Spinal cord (tissue), 10 donors: ENCODE data around the gene FBXL4. TPM values are rescaled to one million over a fixed set of nuclear protein-coding genes. Genes with fewer than 3 reads are reported as not detected.
"Not testable (repeated sequence)": the region's sequence is repeated elsewhere in the genome, so short reads cannot be mapped to it uniquely, and the experiment has no call there.

Experiments used
- DNase-seq, 6 donors: peaks; one replicate each; pipeline versions ENCODE4 v3.0.0 to v3.0.0-alpha.2; 2013 to 2015; ENCODE audit warnings: low spot score in 6 of 6, low read depth in 4 of 6
- H3K27ac ChIP-seq: one replicate; pipeline ENCODE4 v1.5.1; 2013; ENCODE audit warnings: low read depth, low read length, control low read depth
- H3K27me3 ChIP-seq: one replicate; pipeline ENCODE4 v1.6.1; 2013; ENCODE audit warnings: low read length; ENCODE audit not compliant: control insufficient read depth, insufficient read depth
- H3K36me3 ChIP-seq: one replicate; pipeline ENCODE4 v1.6.1; 2013; ENCODE audit warnings: low read length; ENCODE audit not compliant: control insufficient read depth, insufficient read depth
- H3K4me1 ChIP-seq: one replicate; pipeline ENCODE4 v1.6.1; 2013; ENCODE audit warnings: low read length; ENCODE audit not compliant: control insufficient read depth, insufficient read depth
- H3K4me3 ChIP-seq: one replicate; pipeline ENCODE4 v1.5.1; 2013; ENCODE audit warnings: low read depth, low read length, control low read depth
- H3K9me3 ChIP-seq: one replicate; pipeline ENCODE4 v1.6.1; 2013; ENCODE audit warnings: low read length; ENCODE audit not compliant: control insufficient read depth, insufficient read depth
- WGBS: methylation state at CpG from one replicate; pipeline ENCODE4 v1.1.5; 2013; ENCODE audit warnings: missing lambda C conversion rate; ENCODE audit not compliant: insufficient coverage; 5-methylcytosine and 5-hydroxymethylcytosine counted together
- polyA plus RNA-seq, 2 donors: library from polyadenylated mRNA; unstranded; fragments of 120-200 nt; gene quantifications; one replicate each; pipeline ENCODE4 v1.2.1, GENCODE V29; 2013; ENCODE audit not compliant: insufficient read length in 2 of 2
- total RNA-seq, 2 donors: library from RNA; depleted of rRNA in 1 of 2; stranded (reverse); fragments of 120-200 nt in 1 of 2; fragments of >200 nt in 1 of 2; gene quantifications; one replicate each; pipeline versions ENCODE4 v1.2.3 to v1.2.4, GENCODE V29; 2013 to 2014
- donor health status: healthy.

Gene FBXL4
- total and polyA plus RNA-seq, 4 donors: 10.5 to 35.4 (median 17.1) TPM

GRCh38 chr6:98932381-98932780 lies 15.4 kb downstream of the FBXL4 start:
- Histone ChIP-seq H3K27ac (no peak overlapping the region), H3K4me1 (no peaks in the 10 kb centered on the region), H3K4me3 (no peak overlapping the region), H3K27me3 (no peaks in the 10 kb centered on the region), H3K9me3 (no peaks in the 10 kb centered on the region), H3K36me3 (no peaks in the 10 kb centered on the region)
- DNase-seq: peak in 2 of 6 donors; percentile 10 to 83
- 24% methylated on average over 5 of the region's 7 CpGs for WGBS

GRCh38 chr6:98931696-98932095 lies 16.1 kb downstream of the FBXL4 start:
- H3K36me3 ChIP-seq: no peaks in the 10 kb centered on the region
- no peaks in the 10 kb centered on the region for H3K9me3 ChIP-seq
- no peak overlapping the region for H3K27ac ChIP-seq
- H3K4me3 ChIP-seq: no peak overlapping the region
- no CpG with 5 or more reads among the region's 3 CpGs for WGBS
- DNase-seq: peak in 2 of 6 donors; percentile 39 to 80
- no peaks in the 10 kb centered on the region for H3K4me1 ChIP-seq
- H3K27me3 ChIP-seq: no peaks in the 10 kb centered on the region

GRCh38 chr6:98929498-98930060 lies 18.2 kb downstream of the FBXL4 start:
- Histone ChIP-seq H3K4me3 (no peak overlapping the region), H3K27me3 (no peaks in the 10 kb centered on the region)
- WGBS: 100% methylated on average over 1 of the region's 2 CpGs

GRCh38 chr6:98928688-98929087 lies 19.1 kb downstream of the FBXL4 start:
- Histone ChIP-seq H3K27me3 (no peaks in the 10 kb centered on the region), H3K4me3 (no peak overlapping the region), H3K36me3 (no peaks in the 10 kb centered on the region), H3K9me3 (no peaks in the 10 kb centered on the region), H3K27ac (no peak overlapping the region), H3K4me1 (no peaks in the 10 kb centered on the region)
- no peak for DNase-seq
- WGBS: 100% methylated on average over 3 of the region's 3 CpGs

More at GRCh38 chr6:98929498-98930060, 18.2 kb downstream of the FBXL4 start:
- Histone ChIP-seq H3K4me1 (no peaks in the 10 kb centered on the region), H3K36me3 (no peaks in the 10 kb centered on the region), H3K27ac (no peak overlapping the region), H3K9me3 (no peaks in the 10 kb centered on the region)
- no peak for DNase-seq

GRCh38 chr6:98927534-98927933 lies 20.2 kb downstream of the FBXL4 start:
- H3K4me1 ChIP-seq: no peaks in the 10 kb centered on the region
- peak in 1 of 6 donors; percentile 41 for DNase-seq
- H3K4me3 ChIP-seq: no peak overlapping the region
- no peaks in the 10 kb centered on the region for H3K36me3 ChIP-seq
- no peaks in the 10 kb centered on the region for H3K27me3 ChIP-seq
- no peak overlapping the region for H3K27ac ChIP-seq
- H3K9me3 ChIP-seq: no peaks in the 10 kb centered on the region

GRCh38 chr6:98925831-98926230 lies 21.9 kb downstream of the FBXL4 start:
- WGBS: 80% methylated on average over 1 of the region's 5 CpGs
- H3K4me3 ChIP-seq: no peak overlapping the region
- H3K4me1 ChIP-seq: no peaks in the 10 kb centered on the region
- H3K9me3 ChIP-seq: no peaks in the 10 kb centered on the region
- no peaks in the 10 kb centered on the region for H3K36me3 ChIP-seq
- no peaks in the 10 kb centered on the region for H3K27me3 ChIP-seq
- no peak overlapping the region for H3K27ac ChIP-seq
- no peak for DNase-seq

- H3K27me3 ChIP-seq: no peaks in the 10 kb centered on the region
- no peaks in the 10 kb centered on the region for H3K9me3 ChIP-seq
- no peak for DNase-seq
- no peak overlapping the region for H3K27ac ChIP-seq
- WGBS: 83% methylated on average over 2 of the region's 6 CpGs
- H3K36me3 ChIP-seq: no peaks in the 10 kb centered on the region
- no peaks in the 10 kb centered on the region for H3K4me1 ChIP-seq
- no peak overlapping the region for H3K4me3 ChIP-seq
Observed at GRCh38 chr6:98924647-98925046, 23.1 kb downstream of the FBXL4 start.

GRCh38 chr6:98920904-98921431 lies 26.8 kb downstream of the FBXL4 start:
- Histone ChIP-seq H3K4me3 (no peak overlapping the region), H3K9me3 (no peaks in the 10 kb centered on the region), H3K36me3 (no peaks in the 10 kb centered on the region), H3K27ac (no peak overlapping the region), H3K27me3 (no peaks in the 10 kb centered on the region), H3K4me1 (no peaks in the 10 kb centered on the region)
- no peak for DNase-seq

GRCh38 chr6:98910946-98911345 lies 36.8 kb downstream of the FBXL4 start:
- WGBS: 99% methylated on average over 8 of the region's 13 CpGs
- not testable (repeated sequence) for H3K4me3 ChIP-seq, H3K36me3 ChIP-seq, H3K27ac ChIP-seq, H3K9me3 ChIP-seq, DNase-seq, H3K27me3 ChIP-seq, H3K4me1 ChIP-seq

- H3K27me3 ChIP-seq: no peaks in the 10 kb centered on the region
- H3K27ac ChIP-seq: no peak overlapping the region
- H3K4me3 ChIP-seq: no peak overlapping the region
- 100% methylated on average over 1 of the region's 1 CpG for WGBS
- H3K36me3 ChIP-seq: peaks cover 3% of the 10 kb centered on the region
- DNase-seq: no peak
- no peaks in the 10 kb centered on the region for H3K4me1 ChIP-seq
- no peaks in the 10 kb centered on the region for H3K9me3 ChIP-seq
Observed at GRCh38 chr6:98909236-98909635, 38.5 kb downstream of the FBXL4 start.
